Thoracic aorta (tissue), 2 donors: ENCODE data around the gene ISX. TPM values are rescaled to one million over a fixed set of nuclear protein-coding genes. Genes with fewer than 3 reads are reported as not detected.

ENCODE experiments used
- ATAC-seq: fragments of 150-250 bp; one replicate; pipeline ENCODE4 v1.8.0; 2017; ENCODE audit warnings: low read depth; ENCODE audit not compliant: insufficient number of reproducible peaks, low FRiP score
- DNase-seq: peaks from one replicate; pipeline ENCODE4 v3.0.0-alpha.2; 2020; ENCODE audit warnings: low spot score
- H3K27ac ChIP-seq, 2 donors: fragments of 200-600 bp; sonication (generic); 1 replicate in 1 of 2; 2 replicates in 1 of 2; pipeline ENCODE4 v1.5.1; 2016; ENCODE audit warnings: mild to moderate bottlenecking in 2 of 2, moderate library complexity in 2 of 2
- H3K27me3 ChIP-seq: fragments of 200-600 bp; sonication (generic); replicated peaks from 2 replicates; pipeline ENCODE4 v1.6.0; 2016; ENCODE audit warnings: mild to moderate bottlenecking; ENCODE audit not compliant: insufficient read depth
- H3K36me3 ChIP-seq: fragments of 200-600 bp; sonication (generic); one replicate; pipeline ENCODE4 v1.5.1; 2016
- H3K4me1 ChIP-seq, 2 donors: fragments of 200-600 bp; sonication (generic); 1 replicate in 1 of 2; 2 replicates in 1 of 2; pipeline versions ENCODE4 v1.5.1 to v1.6.0; 2016; ENCODE audit warnings: low read depth in 2 of 2, mild to moderate bottlenecking in 1 of 2; ENCODE audit not compliant: control insufficient read depth in 1 of 2
- H3K4me3 ChIP-seq: fragments of 200-600 bp; sonication (generic); 2 replicates; pipeline ENCODE4 v1.5.1; 2016; ENCODE audit warnings: mild to moderate bottlenecking
- H3K9me3 ChIP-seq: fragments of 200-600 bp; sonication (generic); 2 replicates; pipeline ENCODE4 v1.5.1; 2016
- CTCF ChIP-seq: fragments of 200-600 bp; sonication (generic); IDR thresholded peaks from one replicate; pipeline ENCODE4 v1.5.1; 2019; ENCODE audit warnings: antibody characterized with exemption
- total RNA-seq, 2 donors: library from RNA; depleted of rRNA; stranded (reverse); fragments of >200 nt; gene quantifications; one replicate each; pipeline versions ENCODE4 v1.1.0 to v1.2.3, GENCODE V29; 2016

The ISX gene
- total RNA-seq, 2 donors from 2014 or later = not detected

DNA sequence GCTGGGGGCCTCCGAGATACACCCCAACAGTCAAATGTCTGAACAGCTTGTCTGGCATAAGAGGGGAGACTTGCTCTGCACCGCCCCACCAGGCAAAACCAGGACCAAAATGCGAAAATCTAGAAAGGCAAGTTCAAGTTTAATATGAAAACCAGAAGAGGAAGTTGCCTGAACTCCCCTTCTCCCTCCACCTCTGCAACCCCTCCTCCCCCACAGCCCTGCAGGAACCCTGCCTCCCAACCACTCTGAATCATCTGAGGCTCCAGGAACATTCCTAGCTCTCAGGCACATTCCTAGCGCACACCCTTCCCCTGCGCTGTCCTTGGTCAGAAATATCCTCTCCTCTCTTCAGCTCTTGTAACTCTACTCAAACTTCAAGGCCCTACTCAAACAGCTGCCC is 36.7 kb downstream of the ISX start:
- no peaks in the 10 kb centered on the region for H3K27me3 ChIP-seq
- DNase-seq (no peak), ATAC-seq (no peak)
- H3K27ac ChIP-seq = no peak overlapping the region
- no peaks in the 10 kb centered on the region for H3K36me3 ChIP-seq
- H3K9me3 ChIP-seq = peaks cover 2% of the 10 kb centered on the region
- TF ChIP-seq CTCF = no peak
- H3K4me3 ChIP-seq = no peak overlapping the region
- H3K4me1 ChIP-seq = no peaks in the 10 kb centered on the region

DNA sequence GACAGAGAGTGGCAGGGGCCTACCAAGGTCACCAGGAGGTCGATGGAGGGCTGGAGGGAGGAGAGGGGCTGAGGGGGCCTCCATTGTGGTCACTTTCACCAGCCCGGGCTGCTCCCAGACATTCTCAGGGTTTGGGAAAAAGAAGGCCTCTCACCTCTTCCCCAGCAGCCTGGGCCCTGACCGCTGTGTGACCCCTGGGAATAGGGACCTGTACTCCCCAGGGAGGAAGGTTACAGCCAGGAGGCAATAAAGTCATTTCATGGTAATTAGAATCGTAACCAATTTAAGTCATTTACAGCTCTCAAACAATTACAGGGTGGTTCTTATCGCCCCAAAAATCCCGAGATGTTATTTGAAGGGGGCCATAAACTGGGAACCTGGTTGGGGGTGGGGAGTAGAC is 37.8 kb downstream of the ISX start:
- DNase-seq (no peak), ATAC-seq (no peak)
- Histone ChIP-seq H3K27me3 (no peaks in the 10 kb centered on the region), H3K36me3 (no peaks in the 10 kb centered on the region), H3K4me3 (no peak overlapping the region), H3K9me3 (peaks cover 7% of the 10 kb centered on the region), H3K4me1 (no peaks in the 10 kb centered on the region), H3K27ac (no peak overlapping the region)
- no peak for TF ChIP-seq CTCF

DNA sequence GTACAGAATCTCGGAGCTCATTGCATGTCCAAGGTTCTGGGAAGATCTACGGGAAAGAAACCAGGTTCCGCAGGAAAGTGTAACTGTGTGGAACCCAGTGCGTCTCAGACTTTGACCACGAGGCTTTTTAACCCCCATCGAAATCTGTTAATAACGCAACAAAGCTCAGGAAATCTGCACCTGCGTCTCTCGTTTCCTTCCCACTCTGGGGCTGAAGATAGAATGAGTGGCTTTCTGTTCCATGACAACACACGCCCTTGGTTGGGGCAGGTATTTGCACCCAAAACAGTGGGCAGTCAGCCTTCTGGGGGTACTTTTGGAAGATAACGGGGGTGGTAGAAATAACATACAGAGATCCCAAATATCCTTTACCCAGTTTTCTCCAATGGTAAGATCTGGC is 38.5 kb downstream of the ISX start:
- H3K9me3 ChIP-seq = peaks cover 7% of the 10 kb centered on the region
- no peak overlapping the region for H3K4me3 ChIP-seq
- DNase-seq = no peak
- no peak for TF ChIP-seq CTCF
- ATAC-seq = no peak
- H3K4me1 ChIP-seq = no peaks in the 10 kb centered on the region
- H3K27ac ChIP-seq = no peak overlapping the region
- no peaks in the 10 kb centered on the region for H3K36me3 ChIP-seq
- H3K27me3 ChIP-seq = no peaks in the 10 kb centered on the region

- DNase-seq = no peak
- peaks cover 7% of the 10 kb centered on the region for H3K9me3 ChIP-seq
- ATAC-seq = no peak
- no peak overlapping the region for H3K4me3 ChIP-seq
- no peaks in the 10 kb centered on the region for H3K27me3 ChIP-seq
- no peak overlapping the region for H3K27ac ChIP-seq
- no peaks in the 10 kb centered on the region for H3K36me3 ChIP-seq
- TF ChIP-seq CTCF = no peak
- no peaks in the 10 kb centered on the region for H3K4me1 ChIP-seq
Observed at GRCh38 chr22:35109616-35110015, 43.7 kb downstream of the ISX start.

- Histone ChIP-seq H3K4me1 (no peaks in the 10 kb centered on the region), H3K9me3 (peaks cover 7% of the 10 kb centered on the region), H3K36me3 (no peaks in the 10 kb centered on the region), H3K27me3 (no peaks in the 10 kb centered on the region), H3K27ac (no peak overlapping the region), H3K4me3 (no peak overlapping the region)
- no peak for TF ChIP-seq CTCF
- DNase-seq (no peak), ATAC-seq (no peak)
Observed at GRCh38 chr22:35111244-35111643, 45.3 kb downstream of the ISX start.
